K562 (cell line): ENCODE measurements around the gene SMYD2. TPM values are rescaled to one million over a fixed set of nuclear protein-coding genes. Genes with fewer than 3 reads are reported as not detected.

Experiments
- ATAC-seq: fragments of 200-7000 bp; cut with Tn5 transposase; 3 replicates; pipeline ENCODE4 v1.9.1; 2020; ENCODE audit warnings: moderate library complexity
- BruUV-seq: library from RNA; stranded (reverse); fragments of 400-500 nt; replicated peaks from 2 replicates; lab custom pipeline; 2021; lab: Mats Ljungman, UMichigan
- CTCF ChIA-PET: fragments of 300-600 bp; formaldehyde crosslinking; extraction: SDS; loops from one replicate; lab custom pipeline; 2021; ENCODE audit warnings: low intra/inter-chr PET ratio; lab: Yijun Ruan, JAX
- POLR2A ChIA-PET: fragments of 300-600, 350-650 bp; sonication (Branson Sonifier 250); formaldehyde crosslinking; extraction: SDS; loops from one replicate; lab custom pipeline; 2021; ENCODE audit warnings: antibody characterized with exemption, inconsistent platforms; lab: Yijun Ruan, JAX
- DNase-seq, 4 experiments: peaks; one replicate each; pipeline versions ENCODE4 v3.0.0 to v3.0.0-alpha.2; 2011 to 2018; ENCODE audit warnings: low spot score in 3 of 4, mixed read lengths in 3 of 4; ENCODE audit errors: extremely low read depth in 1 of 4
- FAIRE-seq: peaks from 2 replicates; lab custom pipeline; 2011; peaks lifted over from hg19 to GRCh38; lab: Jason Lieb, UNC
- H2AFZ ChIP-seq: 2 replicates; pipeline ENCODE4 v1.6.0; 2011; ENCODE audit warnings: low read depth, low read length, control low read depth, inconsistent platforms
- H3K27ac ChIP-seq: fragments of 200-600 bp; 3 replicates; pipeline ENCODE4 v1.8.0; 2011; ENCODE audit warnings: low read depth, mild to moderate bottlenecking, control low read depth, inconsistent platforms, low read length, moderate library complexity, mixed read lengths; ENCODE audit errors: extremely low read depth
- H3K27me3 ChIP-seq, 2 experiments: fragments of 300-600 bp in 1 of 2; 2 replicates in 1 of 2; 3 replicates in 1 of 2; pipeline versions ENCODE4 v1.6.0 to v1.8.0; 2011; ENCODE audit warnings: inconsistent platforms in 2 of 2, low read length in 2 of 2, mild to moderate bottlenecking in 1 of 2, mixed read lengths in 1 of 2, moderate library complexity in 1 of 2; ENCODE audit not compliant: control insufficient read depth in 2 of 2, insufficient read depth in 2 of 2
- H3K36me3 ChIP-seq: fragments of 300-600 bp; 3 replicates; pipeline ENCODE4 v1.8.0; 2011; ENCODE audit warnings: mild to moderate bottlenecking, low read length, inconsistent platforms; ENCODE audit not compliant: control insufficient read depth, insufficient read depth
- H3K4me1 ChIP-seq, 2 experiments: fragments of 200-600 bp in 1 of 2; replicated peaks in 1 of 2; 2 replicates in 1 of 2; 3 replicates in 1 of 2; pipeline versions ENCODE4 v1.5.1 to v1.8.0; 2011; ENCODE audit warnings: inconsistent platforms in 2 of 2, low read length in 2 of 2, mild to moderate bottlenecking in 1 of 2, mixed read lengths in 1 of 2, moderate library complexity in 1 of 2; ENCODE audit not compliant: control insufficient read depth in 2 of 2, insufficient read depth in 2 of 2
- H3K4me2 ChIP-seq: 2 replicates; pipeline ENCODE4 v1.6.1; 2011; ENCODE audit warnings: low read length, control low read depth, inconsistent platforms, mixed read lengths; ENCODE audit not compliant: insufficient read depth
- H3K4me3 ChIP-seq: fragments of 200-600 bp; sonication (generic), shearing (Covaris generic); 2 replicates; pipeline ENCODE4 v1.5.1; 2016; ENCODE audit warnings: control low read depth, inconsistent platforms
- H3K79me2 ChIP-seq: fragments of 200-600 bp; 3 replicates; pipeline ENCODE4 v1.8.0; 2011; ENCODE audit warnings: low read length, inconsistent platforms; ENCODE audit not compliant: control insufficient read depth, insufficient read depth
- H3K9ac ChIP-seq, 2 experiments: 2 replicates each; pipeline versions ENCODE4 v1.6.0 to v1.6.1; 2011; ENCODE audit warnings: low read depth in 2 of 2, low read length in 2 of 2, control low read depth in 1 of 2, inconsistent platforms in 1 of 2, mild to moderate bottlenecking in 1 of 2, mixed read lengths in 1 of 2; ENCODE audit not compliant: insufficient read depth in 1 of 2
- H3K9me1 ChIP-seq: one replicate; pipeline ENCODE4 v1.6.0; 2011; ENCODE audit warnings: inconsistent platforms, mild to moderate bottlenecking, low read length, moderate library complexity; ENCODE audit not compliant: control insufficient read depth, insufficient read depth
- H3K9me3 ChIP-seq: replicated peaks from 2 replicates; pipeline ENCODE4 v1.5.1; 2011; ENCODE audit warnings: low read depth, low read length, inconsistent platforms; ENCODE audit not compliant: control insufficient read depth, insufficient read depth
- H4K20me1 ChIP-seq: replicated peaks from 2 replicates; pipeline ENCODE4 v1.6.1; 2011; ENCODE audit warnings: low read length, inconsistent platforms, mixed read lengths; ENCODE audit not compliant: control insufficient read depth, insufficient read depth
- EHMT2 ChIP-seq: fragments of 450-650 bp; IDR thresholded peaks from 2 replicates; pipeline ENCODE4 v1.6.1; 2018; ENCODE audit warnings: antibody characterized with exemption
- SNAPC5 ChIP-seq: fragments of 250-450 bp; sonication (Bioruptor Pico); IDR thresholded peaks from 2 replicates; pipeline ENCODE4 v1.8.0; 2021; ENCODE audit warnings: moderate library complexity, mild to moderate bottlenecking, inconsistent platforms
- THRAP3 ChIP-seq: fragments of 450-650 bp; IDR thresholded peaks from 2 replicates; pipeline ENCODE4 v1.6.1; 2016; ENCODE audit warnings: mild to moderate bottlenecking, inconsistent platforms, borderline replicate concordance
- YY1 ChIP-seq, 3 experiments: IDR thresholded peaks; 2 replicates each; pipeline ENCODE4 v1.6.1; 2011; ENCODE audit warnings: low read length in 2 of 3, mild to moderate bottlenecking in 2 of 3, moderate library complexity in 2 of 3, borderline replicate concordance in 1 of 3, control low read depth in 1 of 3, low read depth in 1 of 3; ENCODE audit not compliant: insufficient read depth in 3 of 3, insufficient replicate concordance in 2 of 3, control insufficient read depth in 1 of 3, insufficient read length in 1 of 3; ENCODE audit errors: extremely low read depth in 1 of 3
- WGBS: fragments of 100-300 bp; shearing (Covaris generic); methylation state at CpG from one replicate; pipeline ENCODE4 v1.1.6; 2016; ENCODE audit warnings: low coverage, mixed read lengths; ENCODE audit not compliant: insufficient coverage; ENCODE audit errors: missing lambda C conversion rate; 5-methylcytosine and 5-hydroxymethylcytosine counted together
- in situ Hi-C: fragments of 300-500 bp; cut with MboI; formaldehyde crosslinking; loops from 4 replicates; pipeline ENCODE4 v1.15.0; 2018; ENCODE audit warnings: inconsistent platforms, mixed read lengths
- intact Hi-C: fragments of 100-400 bp; cut with micrococcal nuclease; formaldehyde crosslinking; loops from 2 replicates; pipeline ENCODE4 v1.14.2; 2022
- polyA plus RNA-seq, 8 experiments: library from polyadenylated mRNA; depleted of rRNA in 4 of 8; stranded (reverse) in 5 of 8; unstranded in 3 of 8; fragments of >200 nt; fragmentation: Nextera tagmentation in 2 of 8; fragmentation: Illumina TruSeq in 1 of 8; extraction: Ambion mirVana in 2 of 8; extraction: Trizol in 1 of 8; gene quantifications; 2 replicates each; pipeline versions ENCODE4 v1.2.1 to v1.2.3, GENCODE V29; 2011 to 2014; ENCODE audit warnings: inconsistent platforms in 1 of 8, missing spikeins in 1 of 8
- total RNA-seq, 7 experiments: library from RNA; depleted of rRNA in 6 of 7; stranded (reverse); fragments of >200 nt in 6 of 7; fragmentation: Illumina TruSeq in 2 of 7; extraction: Trizol in 2 of 7; gene quantifications; 2 replicates each; pipeline versions ENCODE4 v1.2.1 to v1.2.3, GENCODE V29; 2011 to 2021; ENCODE audit warnings: low replicate concordance in 1 of 7

The SMYD2 gene
- total and polyA plus RNA-seq, 9 of the 15 experiments (the other 6 are each of a cell fraction or from before 2014, with no cell fraction given), result 13.8 to 81.3 (median 39.9) TPM

GRCh38 chr1:214318356-214318755 is 37.4 kb downstream of the SMYD2 start:
- no peaks in the 10 kb centered on the region for H3K9me3 ChIP-seq
- no peaks in the 10 kb centered on the region for H3K4me1 ChIP-seq
- no TSS peak for BruUV-seq
- no peak overlapping the region for H2AFZ ChIP-seq
- H3K79me2 ChIP-seq, result no peaks in the 10 kb centered on the region
- no peak overlapping the region for H3K4me2 ChIP-seq
- in situ Hi-C loops, result no loop called here
- POLR2A ChIA-PET, result interaction anchor here (0.7 to 0.8 kb wide), 2 partner anchors 33 to 146 kb away, joined by 3 to 5 read pairs; no protein-coding TSS in a partner anchor
- CTCF ChIA-PET, result no interaction called here
- no peak overlapping the region for H3K4me3 ChIP-seq
- H3K27me3 ChIP-seq, result no peaks in the 10 kb centered on the region
- TF ChIP-seq EHMT2 (no peak), THRAP3 (no peak), YY1 (IDR thresholded peaks at IDR 0.05; ENCODE audit: borderline replicate concordance in 1 of 3, control insufficient read depth in 1 of 3, extremely low read depth in 1 of 3, insufficient read depth in 3 of 3, insufficient read length in 1 of 3, insufficient replicate concordance in 2 of 3, low read depth in 1 of 3, low read length in 2 of 3) (no peak), SNAPC5 (no peak)
- TF ChIP-seq, all 486 proteins: peak for 0
- no peaks in the 10 kb centered on the region for H4K20me1 ChIP-seq
- ATAC-seq, result no peak
- no peak for DNase-seq
- WGBS, result 53% methylated on average over 6 of the region's 6 CpGs
- no peaks in the 10 kb centered on the region for H3K9me1 ChIP-seq
- FAIRE-seq, result no peak
- intact Hi-C loops, result no loop called here
- H3K27ac ChIP-seq, result no peak overlapping the region
- peaks cover 35% of the 10 kb centered on the region; the same call in 2 of the 3 replicates for H3K36me3 ChIP-seq
- no peak overlapping the region for H3K9ac ChIP-seq
